Right kidney (tissue), 1 donor: ENCODE data around the gene RCOR1.
A peak's percentile ranks its signal among the peaks of the same experiment; 100 is the strongest.

Experiments
- DNase-seq: peaks from one replicate; pipeline ENCODE4 v3.0.0-alpha.2; 2016

Gene RCOR1

DNA sequence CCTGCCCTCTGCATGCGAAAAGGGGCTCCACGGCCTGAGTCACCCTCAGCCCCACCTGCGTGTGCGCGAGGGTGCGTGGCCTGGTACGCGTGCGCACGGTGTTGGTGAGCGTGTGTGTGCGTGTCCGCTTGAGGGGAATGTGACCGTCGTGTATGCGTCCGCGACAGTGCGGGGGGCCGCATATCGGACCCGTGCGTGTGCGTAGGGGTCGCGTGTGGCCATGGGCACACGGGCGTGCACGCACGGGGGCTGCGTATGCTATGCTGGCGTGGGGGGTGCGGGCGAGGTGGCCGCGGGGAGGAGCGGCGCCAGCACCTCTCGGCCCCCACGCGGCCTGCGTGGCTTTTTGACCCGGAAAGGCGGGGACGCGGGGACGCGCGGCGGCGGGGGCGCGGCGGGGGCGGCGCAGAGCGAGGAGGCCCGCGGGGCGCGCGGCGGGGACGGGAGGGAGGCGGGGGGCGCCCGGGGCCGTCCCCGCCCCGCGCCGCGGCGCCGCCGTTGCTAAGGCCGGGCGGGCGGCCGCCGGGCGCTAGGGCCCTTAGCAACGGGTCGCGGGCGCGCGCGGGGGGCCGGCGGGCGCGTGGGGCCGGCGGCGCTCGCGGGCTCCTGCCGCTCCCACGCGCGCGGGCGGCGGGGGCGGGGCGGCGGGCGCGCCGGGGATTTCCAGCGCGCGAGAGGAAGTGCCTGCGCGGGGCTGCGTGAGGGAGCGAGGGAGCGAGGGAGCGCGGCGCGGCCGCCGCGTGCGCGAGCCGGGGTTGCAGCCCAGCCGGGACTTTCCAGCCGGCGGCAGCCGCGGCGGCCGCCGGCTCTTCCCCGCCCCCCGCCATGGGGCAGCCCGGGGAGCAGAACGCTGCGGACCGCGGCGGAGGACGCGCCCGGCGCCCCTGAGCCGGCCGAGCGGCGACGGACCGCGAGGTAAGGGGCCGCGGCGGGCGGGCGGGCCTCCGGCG, 184.6 kb downstream of the RCOR1 start, which contains the start of gene TRAF3:
Gene TRAF3 (plus strand): TSS at position 689 of the 950 bp plus-strand sequence. CDS start 92,753 bp downstream, outside the sequence.
- DNase-seq, result no peak

DNA sequence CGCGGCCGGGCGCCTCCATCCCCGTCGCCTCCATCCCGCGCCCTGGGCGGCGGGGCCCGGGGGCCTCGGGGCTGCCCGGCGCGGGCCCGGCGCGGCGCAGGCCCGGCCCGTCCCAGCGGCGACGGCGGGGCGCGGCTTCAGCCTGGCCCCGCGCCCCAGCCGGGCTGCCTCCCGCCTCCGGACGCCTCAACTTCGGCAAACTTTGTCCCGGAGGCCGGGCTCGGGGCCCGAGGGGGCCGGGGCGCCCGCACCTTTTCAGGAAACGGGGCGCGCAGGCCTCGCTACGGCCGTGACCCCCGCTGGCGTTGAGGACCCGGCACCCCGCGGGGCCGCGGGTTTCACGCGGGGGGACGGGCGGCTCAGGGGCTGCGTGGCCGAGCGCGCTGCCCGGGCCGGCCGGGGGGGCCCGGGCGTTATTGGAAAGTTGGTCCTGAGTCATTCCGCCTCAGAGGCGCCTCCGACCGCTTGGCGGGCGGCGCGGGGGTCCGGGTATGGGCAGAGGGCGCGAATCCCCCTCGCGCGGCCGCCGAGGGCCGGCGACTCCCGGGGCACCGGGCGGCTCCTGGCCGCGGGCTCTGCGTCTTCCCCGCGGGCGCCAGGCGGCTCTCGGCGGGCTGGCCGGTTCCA, 185.4 kb downstream of the RCOR1 start:
- peak; percentile 67 for DNase-seq

DNA sequence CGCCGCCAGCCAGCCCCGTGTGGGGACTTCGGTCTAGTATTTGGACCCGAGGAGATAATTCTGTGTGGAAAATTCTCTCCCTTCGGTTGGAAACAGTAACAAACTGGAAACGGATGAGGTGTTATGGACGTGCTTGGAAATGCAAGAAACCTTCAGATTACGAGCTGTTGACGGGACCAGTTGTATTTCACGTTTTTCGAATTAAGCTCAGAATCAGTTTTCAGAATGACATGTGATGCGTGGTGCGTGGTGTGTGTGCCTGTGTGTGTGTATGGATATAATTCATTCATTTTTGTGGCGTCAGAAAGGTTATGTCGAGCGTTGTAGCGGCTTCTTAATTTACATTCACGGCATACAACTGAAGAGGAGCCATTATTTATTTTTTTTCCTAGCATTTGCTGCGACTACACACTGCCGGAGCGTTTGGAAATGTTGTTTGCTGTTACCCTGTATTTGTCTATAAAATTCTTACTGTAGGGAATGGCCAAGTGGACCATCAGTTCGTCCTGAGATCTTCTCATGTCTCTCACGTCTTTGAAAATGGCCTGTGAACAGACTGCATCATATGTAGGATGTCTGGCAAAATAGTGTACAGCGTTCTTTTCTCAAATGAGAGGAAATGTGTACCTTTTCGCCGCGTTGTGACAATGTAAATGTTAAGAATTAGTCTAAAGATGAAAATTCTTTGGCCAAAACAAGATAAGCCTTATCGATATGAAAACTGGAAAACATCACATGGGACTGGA, 186.1 kb downstream of the RCOR1 start:
- peak; percentile 67 for DNase-seq

DNA sequence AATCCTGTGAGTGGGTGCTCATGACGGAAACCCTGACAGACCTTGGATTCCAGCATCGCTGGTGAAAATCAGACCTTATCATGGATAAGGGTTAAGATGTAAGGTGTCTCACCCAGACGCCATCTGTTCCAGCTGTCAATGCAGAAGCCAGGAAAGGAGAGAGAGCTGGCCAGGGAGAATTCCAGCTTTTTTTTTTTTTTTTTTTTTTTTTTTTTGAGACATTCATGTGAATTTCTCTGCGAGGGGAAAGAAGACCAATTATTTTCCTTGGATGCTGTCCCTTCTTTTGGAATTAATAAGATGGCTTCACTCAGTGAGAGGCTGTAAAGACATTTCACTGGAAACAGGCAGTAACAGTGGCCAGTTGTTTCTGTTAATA, 186.6 kb downstream of the RCOR1 start:
- DNase-seq, result no peak

DNA sequence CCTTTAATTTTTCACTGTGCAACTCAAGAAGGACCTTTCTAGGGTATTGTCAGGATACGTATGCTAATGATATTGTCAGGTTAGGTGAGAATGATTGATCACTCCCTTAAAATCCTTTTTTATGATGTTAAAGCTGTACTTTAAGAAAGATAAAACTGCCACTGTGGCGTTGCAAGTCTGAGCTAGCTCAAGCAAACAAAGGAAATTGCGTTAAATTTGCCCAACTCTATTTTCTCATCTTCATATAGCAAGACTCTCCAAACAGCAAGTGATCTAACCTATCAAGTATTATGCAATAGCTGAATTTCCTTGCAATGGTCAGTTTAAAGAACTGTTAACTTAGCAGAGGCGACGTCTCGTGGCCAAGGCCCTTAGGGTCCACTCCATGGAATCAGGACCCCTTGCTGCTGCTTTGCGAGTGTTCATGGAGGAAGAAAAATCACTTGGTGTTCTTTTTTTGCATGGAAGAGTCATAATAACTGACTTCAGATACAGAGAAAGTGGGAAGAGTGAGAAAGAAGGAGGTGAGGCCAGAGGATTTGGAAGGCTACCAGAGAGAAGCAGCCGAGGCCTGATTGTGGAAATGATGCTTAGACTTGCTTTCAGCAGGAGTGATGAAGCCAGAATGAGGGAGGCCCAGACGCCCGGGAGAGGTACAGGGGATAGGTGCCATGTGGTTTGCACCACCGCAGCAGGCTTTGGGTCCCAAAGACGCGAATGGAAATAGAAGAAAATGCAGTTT, 187.3 kb downstream of the RCOR1 start:
- DNase-seq, result no peak
